Neutrophil (primary cell): Measurements from ENCODE around the gene SLC66A3.

Experiments
- H3K27ac ChIP-seq: fragments of 200-600 bp; sonication (generic); 2 replicates; pipeline ENCODE4 v1.5.1; 2016; ENCODE audit warnings: mild to moderate bottlenecking, moderate library complexity
- H3K27me3 ChIP-seq: fragments of 200-600 bp; sonication (generic); 2 replicates; pipeline ENCODE4 v1.6.0; 2016; ENCODE audit warnings: mild to moderate bottlenecking
- H3K36me3 ChIP-seq: fragments of 200-600 bp; sonication (generic); 2 replicates; pipeline ENCODE4 v1.5.1; 2017
- H3K4me1 ChIP-seq, 2 experiments: fragments of 200-600 bp in 1 of 2; sonication (generic) in 1 of 2; 1 replicate in 1 of 2; 2 replicates in 1 of 2; pipeline versions ENCODE4 v1.5.1 to v1.6.1; 2013 to 2016; ENCODE audit warnings: low read depth in 1 of 2, low read length in 1 of 2, mild to moderate bottlenecking in 1 of 2, moderate library complexity in 1 of 2; ENCODE audit not compliant: control insufficient read depth in 1 of 2, insufficient read depth in 1 of 2
- H3K4me3 ChIP-seq, 2 experiments: fragments of 200-600 bp in 1 of 2; sonication (generic) in 1 of 2; 1 replicate in 1 of 2; 2 replicates in 1 of 2; pipeline ENCODE4 v1.5.1; 2013 to 2016; ENCODE audit warnings: low read depth in 1 of 2, low read length in 1 of 2, mild to moderate bottlenecking in 1 of 2, moderate library complexity in 1 of 2
- H3K9me3 ChIP-seq: fragments of 200-600 bp; sonication (generic); 2 replicates; pipeline ENCODE4 v1.5.1; 2016
- TF ChIP-seq, protein P1 (sequence below): fragments of 200-600 bp; sonication (generic); IDR thresholded peaks from 2 replicates; pipeline ENCODE4 v1.5.1; 2016; ENCODE audit warnings: antibody characterized with exemption

Gene SLC66A3

DNA sequence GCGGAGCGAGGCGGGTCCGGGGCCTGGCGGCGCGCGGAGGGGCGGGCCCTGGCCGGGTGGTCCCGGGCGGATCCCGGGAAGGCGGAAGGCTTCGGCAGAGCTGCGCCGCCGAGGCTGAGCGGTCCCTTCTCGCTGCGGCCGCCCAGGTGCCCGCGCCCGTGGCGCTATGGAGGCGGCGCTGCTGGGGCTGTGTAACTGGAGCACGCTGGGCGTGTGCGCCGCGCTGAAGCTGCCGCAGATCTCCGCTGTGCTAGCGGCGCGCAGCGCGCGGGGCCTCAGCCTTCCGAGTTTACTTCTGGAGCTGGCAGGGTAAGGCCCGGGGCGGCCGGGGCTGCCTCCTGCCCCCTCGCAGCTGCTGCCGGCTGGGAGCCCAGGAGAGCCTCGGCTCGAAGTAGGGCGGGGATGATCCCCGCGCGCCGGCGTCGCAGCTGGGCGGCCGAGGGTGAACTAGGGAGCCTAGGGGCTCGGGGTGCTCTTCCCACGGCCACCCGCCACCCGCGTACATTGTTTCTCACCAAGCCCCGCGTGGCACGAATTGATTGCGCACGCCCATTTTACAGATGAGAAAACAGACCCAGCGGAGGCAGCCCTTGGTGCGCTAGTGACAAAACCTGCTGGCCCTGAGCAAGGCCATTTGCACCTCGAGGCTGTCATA lies at the start of gene SLC66A3:
SLC66A3 (plus strand) TSS at position 87 of the 655 bp plus-strand sequence; CDS start at position 167, 80 bp downstream.
- Histone ChIP-seq H3K36me3 (no peaks in the 10 kb centered on the region), H3K27me3 (peaks cover 10% of the 10 kb centered on the region), H3K4me1 (peaks cover 18 to 19% of the 10 kb centered on the region in 2 experiments), H3K27ac (peak within 1 kb of the TSS; percentile 72), H3K4me3 (peak within 1 kb of the TSS; percentile 82 to 99), H3K9me3 (no peaks in the 10 kb centered on the region)
- TF ChIP-seq, protein P1, sequence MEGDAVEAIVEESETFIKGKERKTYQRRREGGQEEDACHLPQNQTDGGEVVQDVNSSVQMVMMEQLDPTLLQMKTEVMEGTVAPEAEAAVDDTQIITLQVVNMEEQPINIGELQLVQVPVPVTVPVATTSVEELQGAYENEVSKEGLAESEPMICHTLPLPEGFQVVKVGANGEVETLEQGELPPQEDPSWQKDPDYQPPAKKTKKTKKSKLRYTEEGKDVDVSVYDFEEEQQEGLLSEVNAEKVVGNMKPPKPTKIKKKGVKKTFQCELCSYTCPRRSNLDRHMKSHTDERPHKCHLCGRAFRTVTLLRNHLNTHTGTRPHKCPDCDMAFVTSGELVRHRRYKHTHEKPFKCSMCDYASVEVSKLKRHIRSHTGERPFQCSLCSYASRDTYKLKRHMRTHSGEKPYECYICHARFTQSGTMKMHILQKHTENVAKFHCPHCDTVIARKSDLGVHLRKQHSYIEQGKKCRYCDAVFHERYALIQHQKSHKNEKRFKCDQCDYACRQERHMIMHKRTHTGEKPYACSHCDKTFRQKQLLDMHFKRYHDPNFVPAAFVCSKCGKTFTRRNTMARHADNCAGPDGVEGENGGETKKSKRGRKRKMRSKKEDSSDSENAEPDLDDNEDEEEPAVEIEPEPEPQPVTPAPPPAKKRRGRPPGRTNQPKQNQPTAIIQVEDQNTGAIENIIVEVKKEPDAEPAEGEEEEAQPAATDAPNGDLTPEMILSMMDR = no peak

DNA sequence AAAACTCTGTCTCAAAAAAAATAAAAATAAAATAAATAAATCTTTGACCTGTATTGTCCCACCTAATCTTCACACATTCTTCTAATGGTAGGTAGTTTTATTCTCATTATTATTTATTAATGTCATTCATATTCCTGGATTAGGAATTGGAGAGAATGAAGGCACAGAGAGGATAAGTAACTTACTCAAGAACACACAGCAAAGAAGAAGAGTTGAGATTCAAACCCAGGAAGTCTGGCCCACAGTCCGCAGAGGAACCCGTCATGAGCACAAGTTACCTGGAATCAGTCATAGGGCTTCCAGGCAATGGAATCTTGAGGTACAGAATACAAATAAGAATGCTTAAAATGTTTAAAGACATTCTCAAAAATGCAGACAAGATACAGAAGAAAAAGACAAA lies 46.3 kb upstream of the SLC66A3 start:
- TF ChIP-seq, protein P1 = no peak
- no peak overlapping the region for H3K4me3 ChIP-seq
- no peak overlapping the region for H3K27ac ChIP-seq
- H3K36me3 ChIP-seq = no peaks in the 10 kb centered on the region
- H3K4me1 ChIP-seq = no peaks in the 10 kb centered on the region
- no peaks in the 10 kb centered on the region for H3K27me3 ChIP-seq
- H3K9me3 ChIP-seq = no peaks in the 10 kb centered on the region

DNA sequence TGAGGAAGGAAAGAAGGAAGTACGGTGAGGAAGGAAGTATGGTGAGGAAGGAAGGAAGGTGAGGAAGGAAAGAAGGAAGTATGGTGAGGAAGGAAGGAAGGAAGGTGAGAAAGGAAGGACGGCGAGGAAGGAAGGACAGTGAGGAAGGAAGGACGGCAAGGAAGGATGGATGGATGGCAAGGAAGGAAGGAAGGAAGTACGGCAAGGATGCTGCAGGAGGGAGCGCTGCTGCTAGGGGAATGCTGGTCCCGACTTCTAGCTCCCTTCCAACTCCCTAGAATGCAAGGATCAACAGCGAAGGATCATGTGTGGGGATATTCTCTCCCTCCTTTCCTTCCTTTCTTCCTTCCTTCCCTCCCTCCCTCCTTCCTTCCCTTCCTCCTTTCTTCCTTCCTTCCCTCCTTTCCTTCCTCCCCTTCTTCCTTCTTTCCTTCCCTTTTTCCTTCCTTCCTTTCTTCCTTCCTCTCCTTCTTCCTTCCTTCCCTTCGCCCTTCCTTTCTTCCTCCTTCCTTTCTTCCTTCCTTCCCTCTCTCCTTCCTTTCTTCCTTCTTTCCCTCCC lies 42.3 kb upstream of the SLC66A3 start:
- Histone ChIP-seq H3K36me3 (no peaks in the 10 kb centered on the region), H3K27me3 (no peaks in the 10 kb centered on the region), H3K27ac (peak overlapping the region; percentile 38), H3K4me3 (no peak overlapping the region), H3K9me3 (no peaks in the 10 kb centered on the region), H3K4me1 (no peaks in the 10 kb centered on the region)
- TF ChIP-seq, protein P1 = no peak

DNA sequence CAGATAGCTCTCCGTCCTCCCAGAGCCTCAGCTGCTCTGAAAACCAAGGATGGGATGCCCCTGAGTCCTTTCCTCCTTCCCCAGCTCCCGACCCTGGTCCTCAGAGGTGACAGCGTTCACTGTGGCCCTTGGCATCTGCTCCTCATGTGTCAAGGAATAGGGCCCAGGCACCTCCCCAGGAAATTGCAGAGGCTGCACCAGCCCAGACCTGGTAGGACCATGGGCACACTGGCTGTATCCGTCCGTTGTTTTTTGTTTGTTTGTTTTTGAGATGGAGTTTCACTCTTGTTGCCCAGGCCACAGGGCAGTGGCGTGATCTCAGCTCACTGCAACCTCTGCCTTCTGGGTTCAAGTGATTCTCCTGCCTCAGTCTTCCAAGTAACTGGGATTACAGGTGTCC lies 37.5 kb upstream of the SLC66A3 start:
- Histone ChIP-seq H3K36me3 (no peaks in the 10 kb centered on the region), H3K9me3 (no peaks in the 10 kb centered on the region), H3K27ac (no peak overlapping the region), H3K27me3 (peaks cover 19% of the 10 kb centered on the region), H3K4me3 (no peak overlapping the region), H3K4me1 (no peaks in the 10 kb centered on the region)
- TF ChIP-seq, protein P1 = no peak

DNA sequence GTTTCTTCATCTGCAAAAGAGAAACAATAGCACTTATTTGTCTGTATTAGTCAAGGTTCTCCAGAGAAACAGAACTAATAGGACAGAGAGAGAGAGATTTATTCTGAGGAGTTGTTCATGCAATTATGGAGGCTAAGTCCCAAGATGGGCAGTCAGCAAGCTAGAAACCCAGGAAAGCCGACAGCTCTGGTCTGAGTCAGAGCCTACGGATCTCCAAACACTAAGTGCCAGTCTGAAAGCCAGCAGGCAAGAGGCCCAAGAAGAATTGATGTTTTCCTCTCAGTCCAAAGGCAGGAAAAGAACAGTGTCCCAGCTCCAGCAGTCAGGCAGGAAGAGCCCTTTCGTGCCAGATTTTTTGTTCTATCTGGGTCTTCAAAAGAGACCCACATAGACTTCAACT lies 36.5 kb upstream of the SLC66A3 start:
- Histone ChIP-seq H3K9me3 (no peaks in the 10 kb centered on the region), H3K36me3 (no peaks in the 10 kb centered on the region), H3K4me1 (no peaks in the 10 kb centered on the region), H3K4me3 (no peak overlapping the region), H3K27me3 (peaks cover 24% of the 10 kb centered on the region), H3K27ac (no peak overlapping the region)
- TF ChIP-seq, protein P1 = no peak
